Body of pancreas (tissue), 4 donors: Measurements from ENCODE around the gene SLC4A7. TPM values are rescaled to one million over a fixed set of nuclear protein-coding genes. Genes with fewer than 3 reads are reported as not detected.
"Not testable (repeated sequence)": the region's sequence is repeated elsewhere in the genome, so short reads cannot be mapped to it uniquely, and the experiment has no call there.

Experiments used
- ATAC-seq: fragments of 150-250 bp; one replicate; pipeline ENCODE4 v1.9.1; 2016
- DNase-seq, 4 donors: peaks; one replicate each; pipeline ENCODE4 v3.0.0-alpha.2; 2019
- H3K27ac ChIP-seq, 4 donors: fragments of 200-600 bp; sonication (generic); 1 replicate in 3 of 4; 2 replicates in 1 of 4; pipeline versions ENCODE4 v1.5.1 to v1.6.1; 2016 to 2019; ENCODE audit warnings: mild to moderate bottlenecking in 1 of 4, mixed read lengths in 1 of 4, moderate library complexity in 1 of 4
- H3K27me3 ChIP-seq, 2 donors: fragments of 200-600 bp; sonication (generic); one replicate each; pipeline ENCODE4 v1.6.0; 2016; ENCODE audit warnings: mild to moderate bottlenecking in 1 of 2
- H3K36me3 ChIP-seq, 2 donors: fragments of 200-600 bp; sonication (generic); replicated peaks in 1 of 2; 2 replicates each; pipeline ENCODE4 v1.5.1; 2016; ENCODE audit warnings: low read depth in 2 of 2; ENCODE audit not compliant: insufficient read depth in 1 of 2
- H3K4me1 ChIP-seq: fragments of 200-600 bp; sonication (generic); one replicate; pipeline ENCODE4 v1.6.0; 2016
- H3K4me3 ChIP-seq, 2 donors: fragments of 200-600 bp; sonication (generic); 1 replicate in 1 of 2; 2 replicates in 1 of 2; pipeline ENCODE4 v1.5.1; 2016 to 2019
- H3K9me3 ChIP-seq, 3 donors: fragments of 200-600 bp; sonication (generic); 1 replicate in 2 of 3; 2 replicates in 1 of 3; pipeline ENCODE4 v1.5.1; 2016
- CTCF ChIP-seq, 7 experiments: fragments of 450-650 bp in 4 of 7; fragments of 200-600 bp in 3 of 7; sonication (generic) in 3 of 7; IDR thresholded peaks; one replicate each; pipeline ENCODE4 v1.5.1; 2016 to 2019; ENCODE audit warnings: antibody characterized with exemption in 7 of 7
- POLR2A ChIP-seq, 3 donors: fragments of 450-650 bp; IDR thresholded peaks; one replicate each; pipeline ENCODE4 v1.6.1; 2016; ENCODE audit warnings: antibody characterized with exemption in 3 of 3, mild to moderate bottlenecking in 2 of 3
- WGBS, 2 donors: methylation state at CpG; one replicate each; pipeline ENCODE4 v1.1.5; 2017; 5-methylcytosine and 5-hydroxymethylcytosine counted together
- intact Hi-C: fragments of 100-400 bp; cut with DNase I; formaldehyde crosslinking; loops from one replicate; pipeline ENCODE4 v1.15.1; 2023
- total RNA-seq, 2 donors: library from RNA; depleted of rRNA; stranded (reverse); fragments of >200 nt; gene quantifications; one replicate each; pipeline ENCODE4 v1.1.0, GENCODE V29; 2016

Gene SLC4A7
- total RNA-seq, 2 donors from 2014 or later: 10.1 to 12.9 TPM

- Histone ChIP-seq H3K4me3 (no peak overlapping the region), H3K4me1 (no peaks in the 10 kb centered on the region), H3K9me3 (no peaks in the 10 kb centered on the region), H3K36me3 (no peaks in the 10 kb centered on the region), H3K27ac (no peak overlapping the region), H3K27me3 (no peaks in the 10 kb centered on the region)
- DNase-seq (no peak), ATAC-seq (no peak)
- WGBS, 2 donors: 61 to 71% methylated on average over 1 of the region's 1 CpG
- intact Hi-C loops: no loop called here
- TF ChIP-seq CTCF (IDR thresholded peaks at IDR 0.05) (no peak), POLR2A (IDR thresholded peaks at IDR 0.05) (no peak)
Observed at GRCh38 chr3:27426926-27427325, 57.3 kb downstream of the SLC4A7 start.

GRCh38 chr3:27425896-27426565, 58.2 kb downstream of the SLC4A7 start:
- intact Hi-C loops: no loop called here
- ATAC-seq (no peak), DNase-seq (no peak)
- H3K4me3 ChIP-seq: no peak overlapping the region
- no peak overlapping the region for H3K27ac ChIP-seq
- H3K4me1 ChIP-seq: no peaks in the 10 kb centered on the region
- H3K36me3 ChIP-seq: peaks cover 0 to under 1% of the 10 kb centered on the region in 2 donors
- 88 to 90% methylated on average over 8 of the region's 8 CpGs for WGBS, 2 donors
- no peaks in the 10 kb centered on the region for H3K9me3 ChIP-seq
- no peaks in the 10 kb centered on the region for H3K27me3 ChIP-seq
- TF ChIP-seq CTCF (IDR thresholded peaks at IDR 0.05): no peak
- no peak for TF ChIP-seq POLR2A (IDR thresholded peaks at IDR 0.05)

DNA sequence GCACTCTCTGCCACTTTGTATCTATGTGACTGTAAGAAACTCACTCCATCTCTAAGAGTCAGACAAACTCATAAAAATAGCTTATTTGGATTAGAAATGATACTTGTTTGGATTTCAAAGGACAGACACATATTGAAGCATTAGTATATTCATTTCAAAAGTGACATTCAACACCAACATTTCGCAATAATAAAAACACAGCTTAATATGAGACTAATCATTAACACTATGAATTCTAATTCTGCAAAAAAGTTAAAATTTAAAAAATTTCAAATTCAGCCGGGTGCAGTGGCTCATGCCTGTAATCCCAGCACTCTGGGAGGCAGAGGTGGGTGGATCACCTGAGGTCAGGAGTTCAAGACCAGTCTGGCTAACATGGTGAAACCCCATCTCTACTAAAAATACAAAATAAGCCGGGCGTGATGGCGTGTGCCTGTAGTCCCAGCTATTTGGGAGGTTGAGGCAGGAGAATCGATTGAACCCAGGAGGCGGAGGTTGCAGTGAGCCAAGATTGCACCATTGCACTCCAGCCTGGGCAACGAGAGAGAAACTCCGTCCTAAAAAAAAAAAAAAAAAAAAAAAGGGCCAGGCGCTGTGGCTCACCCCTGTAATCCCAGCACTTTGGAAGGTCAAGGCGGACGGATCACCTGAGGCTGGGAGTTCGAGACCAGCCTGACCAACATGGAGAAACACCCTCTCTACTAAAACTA, 59.2 kb downstream of the SLC4A7 start:
- ATAC-seq, DNase-seq, H3K36me3 ChIP-seq, H3K4me1 ChIP-seq, H3K9me3 ChIP-seq, H3K27me3 ChIP-seq, H3K27ac ChIP-seq, H3K4me3 ChIP-seq, intact Hi-C loops: not testable (repeated sequence)
- WGBS, 2 donors: 91 to 92% methylated on average over 13 of the region's 13 CpGs

GRCh38 chr3:27423463-27423862, 60.7 kb downstream of the SLC4A7 start:
- 75 to 90% methylated on average over 5 of the region's 5 CpGs for WGBS, 2 donors
- H3K27me3 ChIP-seq: no peaks in the 10 kb centered on the region
- no peak overlapping the region for H3K4me3 ChIP-seq
- intact Hi-C loops: no loop called here
- DNase-seq (no peak), ATAC-seq (no peak)
- TF ChIP-seq CTCF (IDR thresholded peaks at IDR 0.05): no peak
- peaks cover 0 to 2% of the 10 kb centered on the region in 2 donors for H3K36me3 ChIP-seq
- H3K9me3 ChIP-seq: no peaks in the 10 kb centered on the region
- no peaks in the 10 kb centered on the region for H3K4me1 ChIP-seq
- H3K27ac ChIP-seq: no peak overlapping the region

DNA sequence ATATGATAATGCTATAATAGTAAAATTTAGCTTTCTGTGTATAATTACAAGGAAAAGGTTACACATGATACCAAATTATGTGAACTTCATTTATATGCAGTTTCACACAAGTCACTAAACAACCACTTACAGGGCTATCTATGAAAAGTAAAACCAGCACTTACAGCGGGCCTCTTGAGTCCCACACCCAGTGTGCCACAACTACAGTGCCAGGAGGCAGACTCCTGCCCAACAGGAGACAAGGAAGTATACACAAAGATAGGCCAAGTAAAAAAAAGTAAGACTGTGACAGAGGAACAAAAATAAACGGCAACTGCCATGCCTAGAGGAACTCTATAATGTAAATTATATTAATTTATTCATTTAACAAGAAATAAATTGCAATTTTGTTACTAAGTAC, 61.6 kb downstream of the SLC4A7 start:
- DNase-seq: no peak
- TF ChIP-seq CTCF (IDR thresholded peaks at IDR 0.05) (no peak), POLR2A (IDR thresholded peaks at IDR 0.05) (no peak)
- H3K9me3 ChIP-seq: no peaks in the 10 kb centered on the region

More for the DNA sequence above, 61.6 kb downstream of the SLC4A7 start:
- ATAC-seq: no peak
- Histone ChIP-seq H3K4me3 (no peak overlapping the region), H3K36me3 (peaks cover 0 to 5% of the 10 kb centered on the region in 2 donors), H3K4me1 (no peaks in the 10 kb centered on the region), H3K27ac (no peak overlapping the region), H3K27me3 (no peaks in the 10 kb centered on the region)
- intact Hi-C loops: no loop called here
- 76 to 87% methylated on average over 2 of the region's 2 CpGs for WGBS, 2 donors
